H9 (cell line): ENCODE results near the gene DBNL. TPM values are rescaled to one million over a fixed set of nuclear protein-coding genes. Genes with fewer than 3 reads are reported as not detected.

Experiments used
- DNase-seq: peaks from one replicate; pipeline ENCODE4 v3.0.0-alpha.2; 2017
- H2AFZ ChIP-seq: one replicate; pipeline ENCODE4 v1.6.1; 2013; ENCODE audit warnings: mild to moderate bottlenecking, low read length, control low read depth, moderate library complexity
- H2AK5ac ChIP-seq: 2 replicates; pipeline ENCODE4 v1.6.1; 2013; ENCODE audit warnings: low read length, control low read depth, mixed read lengths; ENCODE audit not compliant: insufficient read length
- H2BK120ac ChIP-seq: one replicate; pipeline ENCODE4 v1.6.1; 2013; ENCODE audit warnings: low read depth, mild to moderate bottlenecking, low read length, control low read depth, inconsistent platforms; ENCODE audit not compliant: poor library complexity, severe bottlenecking
- H2BK12ac ChIP-seq: 2 replicates; pipeline ENCODE4 v1.6.1; 2013; ENCODE audit warnings: low read length, control low read depth, mixed read lengths, low read depth; ENCODE audit not compliant: insufficient read length
- H2BK15ac ChIP-seq: 2 replicates; pipeline ENCODE4 v1.6.1; 2013; ENCODE audit warnings: low read depth, low read length, control low read depth
- H2BK20ac ChIP-seq: one replicate; pipeline ENCODE4 v1.6.1; 2013; ENCODE audit warnings: low read depth, mild to moderate bottlenecking, low read length, control low read depth, inconsistent platforms; ENCODE audit not compliant: poor library complexity, severe bottlenecking
- H2BK5ac ChIP-seq: 2 replicates; pipeline ENCODE4 v1.6.1; 2013; ENCODE audit warnings: low read length, control low read depth, mixed read lengths; ENCODE audit not compliant: insufficient read length
- H3K14ac ChIP-seq: 2 replicates; pipeline ENCODE4 v1.6.1; 2013; ENCODE audit warnings: low read length, control low read depth; ENCODE audit not compliant: insufficient read depth
- H3K18ac ChIP-seq: 2 replicates; pipeline ENCODE4 v1.6.1; 2013; ENCODE audit warnings: low read depth, mild to moderate bottlenecking, mixed read lengths, low read length, control low read depth; ENCODE audit not compliant: insufficient read length
- H3K23ac ChIP-seq: 2 replicates; pipeline ENCODE4 v1.6.1; 2013; ENCODE audit warnings: low read length, control low read depth, mixed read lengths, low read depth; ENCODE audit not compliant: insufficient read length
- H3K23me2 ChIP-seq: 2 replicates; pipeline ENCODE4 v1.6.1; 2013; ENCODE audit warnings: low read depth, mild to moderate bottlenecking, mixed read lengths, low read length, control low read depth; ENCODE audit not compliant: insufficient read length, poor library complexity, severe bottlenecking
- H3K27ac ChIP-seq: 2 replicates; pipeline ENCODE4 v1.5.1; 2013; ENCODE audit warnings: low read length, control low read depth, mixed read lengths, low read depth; ENCODE audit not compliant: insufficient read length
- H3K27me3 ChIP-seq: 2 replicates; pipeline ENCODE4 v1.6.1; 2013; ENCODE audit warnings: low read length, control low read depth, inconsistent platforms; ENCODE audit not compliant: insufficient read depth
- H3K4ac ChIP-seq: 2 replicates; pipeline ENCODE4 v1.6.1; 2013; ENCODE audit warnings: low read depth, mild to moderate bottlenecking, control low read depth, inconsistent platforms, low read length, moderate library complexity
- H3K4me1 ChIP-seq: 2 replicates; pipeline ENCODE4 v1.6.1; 2013; ENCODE audit warnings: low read length, control low read depth, inconsistent platforms; ENCODE audit not compliant: insufficient read depth
- H3K4me2 ChIP-seq: 2 replicates; pipeline ENCODE4 v1.6.1; 2013; ENCODE audit warnings: low read length, control low read depth, mixed read lengths; ENCODE audit not compliant: insufficient read length, insufficient read depth
- H3K56ac ChIP-seq: 2 replicates; pipeline ENCODE4 v1.6.1; 2013; ENCODE audit warnings: low read depth, mild to moderate bottlenecking, mixed read lengths, low read length, control low read depth; ENCODE audit not compliant: insufficient read length
- H3K79me1 ChIP-seq: 2 replicates; pipeline ENCODE4 v1.6.1; 2013; ENCODE audit warnings: low read depth, mild to moderate bottlenecking, moderate library complexity, low read length, control low read depth, inconsistent platforms; ENCODE audit not compliant: insufficient read depth, poor library complexity, severe bottlenecking
- H3K79me2 ChIP-seq: 2 replicates; pipeline ENCODE4 v1.6.1; 2013; ENCODE audit warnings: low read length, control low read depth, inconsistent platforms; ENCODE audit not compliant: insufficient read depth
- H3K9ac ChIP-seq: 2 replicates; pipeline ENCODE4 v1.6.1; 2013; ENCODE audit warnings: low read length, control low read depth, mixed read lengths; ENCODE audit not compliant: insufficient read length; ENCODE audit errors: extremely low read depth
- H3K9me3 ChIP-seq: one replicate; pipeline ENCODE4 v1.6.1; 2013; ENCODE audit warnings: low read depth, low read length, inconsistent platforms; ENCODE audit not compliant: control insufficient read depth
- H3T11ph ChIP-seq: one replicate; pipeline ENCODE4 v1.6.1; 2013; ENCODE audit warnings: mild to moderate bottlenecking, low read length, control low read depth, inconsistent platforms
- H4K20me1 ChIP-seq: one replicate; pipeline ENCODE4 v1.6.1; 2013; ENCODE audit not compliant: control insufficient read depth, insufficient read length, insufficient read depth
- H4K5ac ChIP-seq: 2 replicates; pipeline ENCODE4 v1.6.1; 2013; ENCODE audit warnings: low read depth, mild to moderate bottlenecking, mixed read lengths, low read length, control low read depth; ENCODE audit not compliant: insufficient read length
- H4K8ac ChIP-seq: replicated peaks from 2 replicates; pipeline ENCODE4 v1.6.1; 2013; ENCODE audit warnings: low read length, control low read depth, mixed read lengths, low read depth; ENCODE audit not compliant: insufficient read length
- H4K91ac ChIP-seq: 2 replicates; pipeline ENCODE4 v1.6.1; 2013; ENCODE audit warnings: low read depth, mild to moderate bottlenecking, moderate library complexity, mixed read lengths, low read length, control low read depth; ENCODE audit not compliant: insufficient read length
- H3K27ac Mint-ChIP-seq, 3 experiments: 2 replicates in 2 of 3; 3 replicates in 1 of 3; pipeline ENCODE4 v1.8.0; 2020 to 2021; ENCODE audit warnings: mixed read lengths in 3 of 3, mild to moderate bottlenecking in 1 of 3, moderate library complexity in 1 of 3
- H3K27me3 Mint-ChIP-seq: 2 replicates; pipeline ENCODE4 v1.8.0; 2021; ENCODE audit warnings: low read depth, mild to moderate bottlenecking, moderate library complexity, mixed read lengths
- H3K36me3 Mint-ChIP-seq, 3 experiments: 2 replicates in 2 of 3; 3 replicates in 1 of 3; pipeline ENCODE4 v1.8.0; 2020 to 2021; ENCODE audit warnings: low read depth in 3 of 3, mixed read lengths in 3 of 3; ENCODE audit not compliant: insufficient read depth in 1 of 3
- H3K4me1 Mint-ChIP-seq, 2 experiments: 2 replicates each; pipeline ENCODE4 v1.8.0; 2020; ENCODE audit warnings: mixed read lengths in 2 of 2
- H3K4me3 Mint-ChIP-seq, 2 experiments: 2 replicates in 1 of 2; 3 replicates in 1 of 2; pipeline ENCODE4 v1.8.0; 2020 to 2021; ENCODE audit warnings: mild to moderate bottlenecking in 2 of 2, mixed read lengths in 2 of 2, moderate library complexity in 1 of 2
- H3K9me3 Mint-ChIP-seq, 2 experiments: 2 replicates in 1 of 2; 3 replicates in 1 of 2; pipeline ENCODE4 v1.8.0; 2020; ENCODE audit warnings: mild to moderate bottlenecking in 2 of 2, mixed read lengths in 2 of 2, moderate library complexity in 1 of 2
- CTCF ChIP-seq: fragments of 200-600 bp; sonication (generic); conservative IDR thresholded peaks from 3 replicates; pipeline ENCODE4 v1.8.0; 2021; ENCODE audit warnings: antibody characterized with exemption, mild to moderate bottlenecking
- WGBS: extraction: QIAGEN DNeasy Blood & Tissue Kit; methylation state at CpG from one replicate; pipeline ENCODE4 v1.1.7; 2013; ENCODE audit warnings: missing lambda C conversion rate, low lambda C conversion rate, mixed read lengths; ENCODE audit not compliant: insufficient read length; ENCODE audit errors: extremely low coverage; 5-methylcytosine and 5-hydroxymethylcytosine counted together
- total RNA-seq: library from RNA; stranded (reverse); gene quantifications from 2 replicates; pipeline ENCODE4 v1.2.1, GENCODE V29; 2021

DBNL gene
- total RNA-seq, 1 experiment from 2014 or later = 51.3 TPM

GRCh38 chr7:44095781-44096180, 51.3 kb downstream of the DBNL start:
- Mint-ChIP-seq H3K27me3 (peaks cover 30% of the 10 kb centered on the region), H3K4me3 (no peak overlapping the region), H3K27ac (no peak overlapping the region), H3K4me1 (peaks cover 0 to 10% of the 10 kb centered on the region in 2 experiments; a peak in 2 of 4 replicates), H3K36me3 (no peaks in the 10 kb centered on the region), H3K9me3 (no peaks in the 10 kb centered on the region; a peak in 1 of 5 replicates)
- no peaks in the 10 kb centered on the region for H3K9me3 ChIP-seq
- no peak overlapping the region for H2BK5ac ChIP-seq
- H2AK5ac ChIP-seq = no peak overlapping the region
- no CpG with 5 or more reads among the region's 3 CpGs for WGBS
- H3K4me2 ChIP-seq = no peak overlapping the region
- H3K23me2 ChIP-seq = no peaks in the 10 kb centered on the region
- no peak overlapping the region for H3K23ac ChIP-seq
- no peaks in the 10 kb centered on the region for H3K79me2 ChIP-seq
- no peak overlapping the region for H2AFZ ChIP-seq
- no peak overlapping the region for H3K9ac ChIP-seq
- H2BK15ac ChIP-seq = no peak overlapping the region
- no peaks in the 10 kb centered on the region for H4K20me1 ChIP-seq
- H2BK120ac ChIP-seq = no peak overlapping the region
- H2BK12ac ChIP-seq = no peak overlapping the region
- no peak overlapping the region for H3K18ac ChIP-seq
- no peak overlapping the region for H3K4ac ChIP-seq
- no peak overlapping the region for H3K27ac ChIP-seq
- H3K4me1 ChIP-seq = no peaks in the 10 kb centered on the region
- no peak overlapping the region for H4K91ac ChIP-seq
- H3K14ac ChIP-seq = no peak overlapping the region
- no peaks in the 10 kb centered on the region for H3K79me1 ChIP-seq
- H2BK20ac ChIP-seq = no peak overlapping the region
- no peak overlapping the region for H3K56ac ChIP-seq
- no peak overlapping the region for H4K5ac ChIP-seq
- H4K8ac ChIP-seq = no peak overlapping the region
- TF ChIP-seq CTCF = no peak
- DNase-seq = no peak
- no peaks in the 10 kb centered on the region for H3K27me3 ChIP-seq
- no peak overlapping the region for H3T11ph ChIP-seq
